Rectal smooth muscle tissue (tissue), 1 donor: ENCODE data around the gene TFDP2.
A peak's percentile ranks its signal among the peaks of the same experiment; 100 is the strongest.

Experiments used
- H3K27ac ChIP-seq: one replicate; pipeline ENCODE4 v1.7.0; 2013; ENCODE audit warnings: low read depth, low read length, inconsistent platforms
- H3K27me3 ChIP-seq: one replicate; pipeline ENCODE4 v1.7.0; 2013; ENCODE audit warnings: low read length; ENCODE audit not compliant: control insufficient read depth, insufficient read depth
- H3K36me3 ChIP-seq: one replicate; pipeline ENCODE4 v1.7.0; 2013; ENCODE audit warnings: low read length; ENCODE audit not compliant: control insufficient read depth, insufficient read depth
- H3K4me1 ChIP-seq: one replicate; pipeline ENCODE4 v1.7.0; 2013; ENCODE audit warnings: low read length; ENCODE audit not compliant: control insufficient read depth, insufficient read depth
- H3K4me3 ChIP-seq: one replicate; pipeline ENCODE4 v1.7.0; 2013; ENCODE audit warnings: low read length
- H3K9ac ChIP-seq: one replicate; pipeline ENCODE4 v1.7.0; 2013; ENCODE audit warnings: low read length

Gene TFDP2

DNA sequence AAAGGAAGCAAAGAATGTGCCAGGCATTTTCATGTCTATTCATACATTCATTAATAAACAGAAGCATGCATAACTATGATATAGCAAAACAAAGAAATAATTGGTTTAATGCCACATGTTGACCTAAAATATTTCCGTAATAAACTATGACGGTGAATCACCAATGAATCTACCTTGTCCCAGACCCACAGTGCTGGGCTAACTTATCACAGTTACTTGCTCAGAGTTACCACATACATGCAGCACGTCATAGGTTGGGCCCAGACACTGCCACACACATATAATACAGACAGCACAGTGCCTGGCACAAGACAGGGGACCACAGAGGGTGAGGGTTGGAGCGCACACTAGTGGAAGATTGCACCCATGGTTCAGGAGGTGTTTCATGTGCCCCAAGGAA, 186.0 kb downstream of the TFDP2 start:
- no peaks in the 10 kb centered on the region for H3K27me3 ChIP-seq
- no peak overlapping the region for H3K9ac ChIP-seq
- H3K4me3 ChIP-seq: no peak overlapping the region
- peaks cover 3% of the 10 kb centered on the region for H3K4me1 ChIP-seq
- H3K36me3 ChIP-seq: no peaks in the 10 kb centered on the region
- H3K27ac ChIP-seq: no peak overlapping the region

DNA sequence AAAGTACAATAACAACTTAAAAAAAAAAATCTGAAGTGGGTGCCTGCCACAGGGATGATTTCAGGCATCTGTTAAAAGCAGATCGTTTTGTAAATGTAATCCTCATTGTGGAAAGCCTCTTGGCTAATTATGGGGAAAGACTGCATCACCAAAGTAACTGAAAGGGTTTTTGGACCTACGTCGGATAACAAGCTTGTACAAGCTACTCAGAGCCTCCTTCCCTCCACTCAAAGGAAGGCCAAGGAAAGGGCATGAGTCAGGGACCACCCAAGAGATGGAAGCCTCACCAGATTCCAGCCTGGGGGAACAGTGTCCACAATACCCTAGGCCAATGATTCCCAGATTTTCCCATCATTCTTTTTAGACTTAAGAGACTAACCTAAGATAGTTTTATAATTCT, 188.6 kb downstream of the TFDP2 start:
- H3K9ac ChIP-seq: no peak overlapping the region
- H3K27me3 ChIP-seq: no peaks in the 10 kb centered on the region
- no peak overlapping the region for H3K27ac ChIP-seq
- peaks cover 3% of the 10 kb centered on the region for H3K4me1 ChIP-seq
- H3K36me3 ChIP-seq: no peaks in the 10 kb centered on the region
- no peak overlapping the region for H3K4me3 ChIP-seq

DNA sequence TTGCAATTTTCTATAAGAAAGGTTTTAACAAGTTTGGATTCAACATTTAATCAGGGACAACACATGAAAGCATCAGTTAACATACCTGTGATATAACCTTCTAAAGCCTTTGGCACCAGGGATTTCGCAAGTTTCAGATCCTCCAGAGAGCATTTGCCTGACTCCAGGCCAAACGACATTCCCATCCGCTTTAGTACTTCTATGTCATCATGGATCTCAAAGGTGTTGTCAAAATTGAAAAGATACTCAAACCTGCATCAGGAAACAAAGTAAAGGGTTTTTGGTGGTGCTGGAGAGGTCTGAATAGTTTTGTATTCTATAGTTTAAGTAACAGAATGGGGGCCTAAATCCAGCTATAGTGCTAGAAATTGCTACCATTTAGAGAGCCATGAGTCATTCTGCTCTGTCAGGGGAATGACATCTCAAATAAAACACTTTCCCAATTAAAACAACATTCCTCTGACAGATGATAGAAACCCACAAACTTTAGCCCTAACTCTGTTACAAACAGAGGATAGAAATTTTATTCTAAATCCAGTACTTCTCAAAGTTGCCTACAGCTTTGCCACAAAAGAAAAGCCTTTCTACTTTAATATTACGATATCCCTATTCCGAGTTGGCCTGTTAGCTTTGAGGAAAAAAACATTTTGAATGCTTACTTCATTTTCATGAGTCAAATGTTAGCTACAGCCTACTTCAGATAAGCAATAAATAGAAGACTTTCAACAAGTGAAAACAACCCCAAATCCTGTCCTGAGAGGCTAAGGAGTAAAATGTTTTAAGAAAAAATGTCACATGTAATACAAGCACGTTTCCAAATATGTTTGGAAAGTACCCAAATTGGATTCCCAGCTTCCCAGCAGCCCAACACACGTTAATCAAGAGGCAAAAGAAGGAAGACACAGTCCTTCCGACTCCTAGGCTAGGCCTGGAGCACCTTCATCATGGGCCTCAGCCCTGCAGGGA, 189.5 kb downstream of the TFDP2 start:
- H3K27ac ChIP-seq: peak overlapping the region; percentile 72
- no peak overlapping the region for H3K9ac ChIP-seq
- H3K27me3 ChIP-seq: no peaks in the 10 kb centered on the region
- no peaks in the 10 kb centered on the region for H3K36me3 ChIP-seq
- peaks cover 6% of the 10 kb centered on the region for H3K4me1 ChIP-seq
- no peak overlapping the region for H3K4me3 ChIP-seq

DNA sequence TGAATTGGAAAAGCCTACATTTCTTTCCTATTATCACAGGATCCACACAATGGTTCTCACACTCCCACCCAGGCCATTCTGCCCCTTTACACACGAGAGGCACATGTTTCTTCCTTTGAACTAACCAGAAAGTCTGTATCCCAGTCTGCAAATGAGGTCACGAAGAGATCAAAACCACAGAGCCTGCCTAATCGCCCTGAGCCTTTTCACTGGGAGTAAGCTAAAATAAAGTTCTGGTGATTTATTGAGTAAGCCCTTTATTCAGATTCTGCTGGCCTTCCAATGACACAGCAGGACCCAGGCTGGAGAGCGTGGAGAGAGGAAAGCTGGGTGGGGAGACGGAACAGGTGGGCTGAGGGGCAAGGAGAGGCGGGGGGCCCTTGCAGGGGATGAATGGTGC, 194.2 kb downstream of the TFDP2 start:
- Histone ChIP-seq H3K27me3 (no peaks in the 10 kb centered on the region), H3K36me3 (peaks cover 2% of the 10 kb centered on the region), H3K4me3 (no peak overlapping the region), H3K4me1 (peaks cover 3% of the 10 kb centered on the region), H3K9ac (no peak overlapping the region), H3K27ac (peak overlapping the region; percentile 22)

DNA sequence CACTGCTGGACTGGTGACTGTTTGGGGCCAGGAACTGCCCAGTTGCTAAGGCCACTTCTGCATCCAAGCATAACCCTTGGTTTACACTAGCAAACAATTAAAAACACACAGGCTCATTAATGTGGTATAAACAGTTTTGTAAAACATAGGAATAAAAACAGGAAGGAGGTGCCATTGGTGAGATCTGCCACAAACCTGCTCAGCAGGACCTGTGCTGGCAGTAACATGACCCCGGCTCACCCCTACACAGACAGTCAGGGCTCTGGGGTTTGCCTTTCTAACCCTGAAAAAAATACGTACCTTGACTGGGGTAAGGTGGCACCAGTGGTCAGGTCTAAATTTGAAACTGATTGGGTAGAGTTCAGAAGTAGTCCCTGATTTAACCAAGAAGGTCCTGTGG, 196.7 kb downstream of the TFDP2 start:
- Histone ChIP-seq H3K27ac (no peak overlapping the region), H3K4me3 (no peak overlapping the region), H3K4me1 (peaks cover 3% of the 10 kb centered on the region)

DNA sequence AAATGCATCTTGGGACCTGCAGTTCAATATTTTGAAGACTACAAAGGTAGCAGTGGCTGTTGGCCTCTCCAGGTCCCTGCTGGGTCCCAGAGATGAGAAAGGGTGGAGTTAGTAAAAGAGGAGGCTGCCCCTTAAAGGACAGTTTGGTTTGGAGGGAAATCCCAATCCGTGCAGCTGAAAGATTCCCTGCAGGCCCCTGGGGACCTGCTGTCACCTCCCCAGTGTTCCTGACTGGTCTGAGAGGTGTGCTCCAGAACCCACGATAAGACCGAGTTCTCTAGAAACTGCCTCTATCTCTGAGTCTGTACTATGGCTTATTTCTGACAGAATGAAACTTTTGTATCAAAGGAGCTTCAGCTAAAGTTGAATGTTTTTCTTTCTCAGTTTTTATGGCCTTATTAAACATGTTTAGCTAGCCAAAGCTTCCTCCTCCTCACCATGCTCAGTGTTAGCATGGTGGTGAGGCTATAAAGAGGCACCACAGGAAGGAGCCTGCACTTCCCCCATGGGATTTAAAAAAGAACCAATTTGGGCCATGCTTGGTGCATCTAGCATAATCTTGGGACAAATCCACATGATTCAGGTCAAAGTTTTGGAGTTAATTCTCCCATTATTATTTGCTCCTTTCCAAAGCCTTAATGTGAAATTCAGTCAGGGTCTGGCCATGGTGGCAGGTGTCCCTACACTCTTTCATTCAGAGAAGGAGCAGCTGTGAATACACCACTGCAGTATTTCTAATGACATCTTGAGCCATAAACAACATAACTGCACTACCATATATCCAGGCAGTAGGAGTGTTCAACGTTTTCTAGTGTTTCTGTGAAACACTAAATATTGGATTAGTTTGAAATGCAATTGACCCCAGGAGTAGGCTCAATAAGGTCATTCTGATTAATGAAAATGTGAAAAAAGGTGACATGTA, 198.5 kb downstream of the TFDP2 start:
- H3K27ac ChIP-seq: no peak overlapping the region
- H3K36me3 ChIP-seq: peaks cover 2% of the 10 kb centered on the region
- H3K4me3 ChIP-seq: no peak overlapping the region
- H3K9ac ChIP-seq: no peak overlapping the region
- peaks cover 3% of the 10 kb centered on the region for H3K4me1 ChIP-seq
- H3K27me3 ChIP-seq: no peaks in the 10 kb centered on the region

More for the DNA sequence above, 196.7 kb downstream of the TFDP2 start:
- no peaks in the 10 kb centered on the region for H3K27me3 ChIP-seq
- H3K36me3 ChIP-seq: peaks cover 2% of the 10 kb centered on the region
- no peak overlapping the region for H3K9ac ChIP-seq

DNA sequence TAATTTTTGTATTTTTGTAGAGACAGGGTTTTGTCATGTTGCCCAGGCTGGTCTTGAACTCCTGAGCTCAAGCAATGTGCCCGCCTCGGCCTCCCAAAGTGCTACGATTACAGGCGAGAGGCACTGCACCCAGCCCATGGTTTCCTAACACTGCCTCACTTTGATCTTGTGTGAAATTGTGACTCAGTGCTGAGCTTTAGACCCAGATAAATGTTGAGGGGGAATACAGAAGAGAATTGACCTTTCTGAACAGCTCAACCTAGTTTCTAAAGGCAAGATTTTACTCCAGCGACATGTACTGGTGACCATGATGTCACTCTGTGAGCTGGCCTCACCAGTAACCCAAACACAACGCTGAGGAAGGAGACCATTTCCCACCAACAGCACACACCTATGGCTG, 199.4 kb downstream of the TFDP2 start:
- peaks cover under 1% of the 10 kb centered on the region for H3K4me1 ChIP-seq
- peaks cover 2% of the 10 kb centered on the region for H3K36me3 ChIP-seq
- H3K4me3 ChIP-seq: no peak overlapping the region
- H3K27ac ChIP-seq: no peak overlapping the region
- H3K27me3 ChIP-seq: no peaks in the 10 kb centered on the region
- no peak overlapping the region for H3K9ac ChIP-seq

DNA sequence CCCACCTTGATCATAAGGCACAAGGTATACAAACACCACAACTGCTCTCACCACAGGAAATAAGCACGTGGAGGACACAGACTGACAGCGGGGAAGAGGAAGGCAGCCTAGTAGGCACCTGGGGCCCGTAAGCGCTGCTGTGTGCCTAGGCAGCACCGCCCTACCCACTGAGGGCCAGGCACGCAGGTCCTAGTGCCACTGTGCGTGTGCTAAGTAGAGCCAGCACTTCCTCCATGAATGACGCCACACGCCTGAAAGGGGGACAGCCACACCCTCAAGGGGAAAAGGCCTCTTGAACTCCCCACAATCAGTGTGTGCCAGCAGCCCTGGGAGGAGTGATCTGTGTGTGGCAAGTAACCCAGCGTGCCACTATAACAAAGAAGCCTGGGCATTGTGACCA, 199.9 kb downstream of the TFDP2 start:
- Histone ChIP-seq H3K27ac (no peak overlapping the region), H3K4me1 (no peaks in the 10 kb centered on the region), H3K9ac (no peak overlapping the region), H3K36me3 (peaks cover 2% of the 10 kb centered on the region), H3K4me3 (no peak overlapping the region), H3K27me3 (no peaks in the 10 kb centered on the region)

DNA sequence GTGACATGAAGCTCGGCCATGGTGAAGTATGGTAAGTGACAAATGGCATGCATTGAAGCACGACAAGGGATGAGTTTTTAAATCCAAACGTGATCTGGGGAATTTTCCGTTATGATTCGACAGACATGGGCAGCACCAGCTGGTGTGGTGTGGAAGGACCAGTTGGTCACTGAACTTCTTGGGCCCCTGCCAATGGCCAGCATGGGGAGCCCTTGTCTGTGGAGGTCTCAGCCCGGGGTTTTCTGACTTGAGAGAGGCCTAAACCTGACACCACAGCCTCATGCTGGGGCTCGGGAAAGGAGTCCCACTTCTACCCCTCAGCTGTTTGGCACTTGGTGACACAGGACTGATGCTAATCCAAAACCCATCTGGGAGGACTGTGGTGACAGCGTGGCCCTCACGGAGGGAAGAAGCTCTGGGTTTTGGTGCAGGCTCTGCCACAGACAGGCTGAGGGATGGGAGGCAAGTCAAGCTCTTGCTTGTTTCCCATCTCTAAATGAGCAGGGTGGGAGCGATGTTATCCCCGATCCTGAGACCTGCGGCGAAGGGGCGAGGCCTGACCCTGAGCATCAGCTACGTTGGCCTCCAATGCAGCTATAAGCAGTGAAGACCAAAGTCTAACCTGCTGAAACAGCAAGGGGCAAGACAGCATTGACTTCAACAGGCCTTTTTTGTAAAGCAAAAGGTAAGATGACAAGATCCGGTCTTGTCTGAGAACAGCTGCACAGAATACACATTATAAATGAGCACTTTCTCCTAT, 203.4 kb downstream of the TFDP2 start:
- Histone ChIP-seq H3K4me1 (no peaks in the 10 kb centered on the region), H3K9ac (no peak overlapping the region), H3K27ac (no peak overlapping the region), H3K4me3 (no peak overlapping the region), H3K27me3 (no peaks in the 10 kb centered on the region), H3K36me3 (no peaks in the 10 kb centered on the region)

DNA sequence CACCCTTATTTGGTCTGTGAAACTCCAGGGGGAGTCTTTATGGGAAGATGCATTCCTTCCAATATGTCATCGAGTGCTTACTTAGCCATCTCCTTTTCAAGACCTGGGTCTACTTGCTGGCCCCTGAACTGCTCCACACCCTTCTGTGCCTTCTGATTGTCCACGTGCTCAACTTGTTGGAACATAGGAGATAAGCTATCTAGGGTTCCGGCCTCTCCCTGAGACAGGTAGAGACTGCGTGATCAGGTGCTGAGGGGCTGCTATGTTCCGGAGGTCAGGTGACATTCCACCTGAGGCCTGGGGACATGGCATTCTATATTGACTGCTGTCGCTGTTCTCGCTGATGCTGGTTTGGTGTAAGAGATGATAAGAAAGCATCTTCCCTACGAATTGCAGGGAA, 207.3 kb downstream of the TFDP2 start:
- Histone ChIP-seq H3K4me3 (no peak overlapping the region), H3K9ac (no peak overlapping the region), H3K36me3 (no peaks in the 10 kb centered on the region), H3K4me1 (no peaks in the 10 kb centered on the region), H3K27me3 (no peaks in the 10 kb centered on the region), H3K27ac (no peak overlapping the region)

DNA sequence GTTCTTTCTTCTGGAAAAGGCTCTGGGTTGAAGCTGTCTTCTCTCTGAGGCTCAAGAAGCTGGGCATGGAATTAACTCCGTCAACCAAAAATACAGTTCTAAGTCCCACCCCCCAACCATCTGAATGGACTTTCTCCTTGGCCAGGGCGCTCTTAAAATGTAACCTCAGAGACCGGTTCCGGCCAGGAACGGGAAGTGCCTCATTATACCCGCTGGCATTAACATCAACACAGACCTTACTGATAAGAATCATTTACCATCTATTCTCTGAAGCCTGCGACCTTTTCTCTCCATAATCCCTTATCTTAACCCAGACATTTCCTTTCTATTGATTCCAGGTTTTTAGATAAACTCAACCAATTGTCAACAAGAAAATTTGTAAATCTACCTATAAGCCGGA, 208.3 kb downstream of the TFDP2 start:
- Histone ChIP-seq H3K27me3 (no peaks in the 10 kb centered on the region), H3K36me3 (no peaks in the 10 kb centered on the region), H3K9ac (no peak overlapping the region), H3K4me3 (no peak overlapping the region), H3K4me1 (no peaks in the 10 kb centered on the region), H3K27ac (peak overlapping the region; percentile 51)
